Smooth muscle cell (in vitro differentiated cells): ENCODE data around the gene FPGS. TPM values are rescaled to one million over a fixed set of nuclear protein-coding genes. Genes with fewer than 3 reads are reported as not detected.

Experiments
- DNase-seq: peaks from one replicate; lab custom pipeline; 2025; ENCODE audit not compliant: unreplicated experiment; lab: John Stamatoyannopoulos, UW
- H2AFZ ChIP-seq: fragments of 200-600 bp; sonication (generic); 2 replicates; pipeline ENCODE4 v1.6.0; 2016; ENCODE audit warnings: antibody characterized with exemption, low read depth, mild to moderate bottlenecking
- H3F3A ChIP-seq: fragments of 200-600 bp; sonication (generic); 2 replicates; pipeline ENCODE4 v1.6.0; 2017; ENCODE audit warnings: antibody characterized with exemption, low read depth
- H3K27ac ChIP-seq: fragments of 200-600 bp; sonication (generic); 2 replicates; pipeline ENCODE4 v1.5.1; 2016; ENCODE audit warnings: low read depth, mild to moderate bottlenecking
- H3K27me3 ChIP-seq: fragments of 200-600 bp; sonication (generic); 2 replicates; pipeline ENCODE4 v1.6.1; 2016; ENCODE audit warnings: low read depth, mild to moderate bottlenecking
- H3K36me3 ChIP-seq: fragments of 200-600 bp; sonication (generic); 2 replicates; pipeline ENCODE4 v1.5.1; 2016; ENCODE audit warnings: low read depth
- H3K4me1 ChIP-seq: fragments of 200-600 bp; sonication (generic); 2 replicates; pipeline ENCODE4 v1.5.1; 2016; ENCODE audit warnings: low read depth
- H3K4me2 ChIP-seq: fragments of 200-600 bp; sonication (generic); 2 replicates; pipeline ENCODE4 v1.6.0; 2016; ENCODE audit warnings: mild to moderate bottlenecking
- H3K4me3 ChIP-seq: fragments of 200-600 bp; sonication (generic); 2 replicates; pipeline ENCODE4 v1.5.1; 2016; ENCODE audit warnings: mild to moderate bottlenecking
- H3K79me2 ChIP-seq: fragments of 200-600 bp; sonication (generic); 2 replicates; pipeline ENCODE4 v1.6.0; 2016; ENCODE audit warnings: low read depth, mild to moderate bottlenecking
- H3K9ac ChIP-seq: fragments of 200-600 bp; sonication (generic); 2 replicates; pipeline ENCODE4 v1.6.0; 2016; ENCODE audit warnings: low read depth
- H3K9me3 ChIP-seq: fragments of 200-600 bp; sonication (generic); replicated peaks from 2 replicates; pipeline ENCODE4 v1.5.1; 2016; ENCODE audit warnings: low read depth
- H4K20me1 ChIP-seq: fragments of 200-600 bp; sonication (generic); 2 replicates; pipeline ENCODE4 v1.6.0; 2016; ENCODE audit warnings: low read depth
- WGBS: methylation state at CpG from one replicate; pipeline ENCODE4 v1.1.7; 2016; ENCODE audit warnings: low lambda C conversion rate; 5-methylcytosine and 5-hydroxymethylcytosine counted together
- polyA plus RNA-seq: library from polyadenylated mRNA; unstranded; fragments of >200 nt; fragmentation: Nextera tagmentation; extraction: Ambion mirVana; gene quantifications from 2 replicates; pipeline ENCODE4 v1.2.1, GENCODE V29; 2016
- total RNA-seq: library from RNA; depleted of rRNA; stranded (reverse); fragments of >200 nt; gene quantifications from 2 replicates; pipeline ENCODE4 v1.2.3, GENCODE V29; 2014
- TF ChIP-seq, protein P1 (sequence below): fragments of 200-600 bp; sonication (generic); IDR thresholded peaks from 2 replicates; pipeline ENCODE4 v1.5.1; 2017; ENCODE audit warnings: borderline replicate concordance, mild to moderate bottlenecking, antibody characterized with exemption; ENCODE audit not compliant: insufficient read depth, poor library complexity, severe bottlenecking

FPGS gene, protein sequence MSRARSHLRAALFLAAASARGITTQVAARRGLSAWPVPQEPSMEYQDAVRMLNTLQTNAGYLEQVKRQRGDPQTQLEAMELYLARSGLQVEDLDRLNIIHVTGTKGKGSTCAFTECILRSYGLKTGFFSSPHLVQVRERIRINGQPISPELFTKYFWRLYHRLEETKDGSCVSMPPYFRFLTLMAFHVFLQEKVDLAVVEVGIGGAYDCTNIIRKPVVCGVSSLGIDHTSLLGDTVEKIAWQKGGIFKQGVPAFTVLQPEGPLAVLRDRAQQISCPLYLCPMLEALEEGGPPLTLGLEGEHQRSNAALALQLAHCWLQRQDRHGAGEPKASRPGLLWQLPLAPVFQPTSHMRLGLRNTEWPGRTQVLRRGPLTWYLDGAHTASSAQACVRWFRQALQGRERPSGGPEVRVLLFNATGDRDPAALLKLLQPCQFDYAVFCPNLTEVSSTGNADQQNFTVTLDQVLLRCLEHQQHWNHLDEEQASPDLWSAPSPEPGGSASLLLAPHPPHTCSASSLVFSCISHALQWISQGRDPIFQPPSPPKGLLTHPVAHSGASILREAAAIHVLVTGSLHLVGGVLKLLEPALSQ
- 9.2 and 12.9 TPM in 2 replicates for total RNA-seq
- 26.2 and 34.9 TPM in 2 replicates for polyA plus RNA-seq

DNA sequence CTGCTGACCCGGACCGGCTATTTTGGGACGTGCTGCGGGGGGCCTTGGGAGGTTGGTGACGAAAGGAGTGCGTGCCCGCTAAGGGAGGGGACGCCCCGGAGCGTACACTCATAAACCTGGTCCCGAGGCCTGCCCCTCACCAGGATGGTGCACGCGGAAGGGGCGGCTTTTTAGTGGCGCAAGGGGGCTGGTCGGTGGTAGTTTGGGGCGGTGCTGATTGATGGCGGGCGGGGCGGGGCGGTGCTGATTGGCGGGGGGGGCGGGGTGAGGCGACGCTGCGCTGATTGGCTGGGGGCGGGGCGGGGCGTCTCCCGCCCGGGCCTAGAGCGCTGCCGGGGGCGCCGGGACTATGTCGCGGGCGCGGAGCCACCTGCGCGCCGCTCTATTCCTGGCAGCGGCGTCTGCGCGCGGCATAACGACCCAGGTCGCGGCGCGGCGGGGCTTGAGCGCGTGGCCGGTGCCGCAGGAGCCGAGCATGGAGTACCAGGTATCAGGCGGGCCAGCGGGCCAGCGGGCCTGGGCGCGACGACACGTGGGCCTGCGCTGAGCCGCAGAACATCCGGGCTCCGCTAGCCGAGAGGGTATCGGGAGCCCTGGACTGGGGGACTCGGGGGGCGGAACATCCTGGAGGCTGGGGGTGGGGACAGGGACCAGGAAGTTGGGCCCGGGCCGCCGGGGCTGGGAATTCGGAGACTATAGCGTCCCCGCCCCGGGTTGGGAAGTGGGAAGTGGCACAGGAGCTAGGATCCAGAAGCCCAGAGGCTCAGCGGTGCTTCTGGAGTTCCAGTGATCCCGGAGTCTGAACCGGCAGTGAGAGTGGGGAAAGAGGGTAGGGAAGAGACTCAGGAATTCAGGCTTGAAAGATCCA lies at the start of gene FPGS:
Gene FPGS (plus strand): TSS at position 307 of the 868 bp plus-strand sequence. CDS start 43 bp downstream, at position 350.
- Histone ChIP-seq H3K27ac (peak within 1 kb of the TSS; percentile 73), H3K9me3 (no peaks in the 10 kb centered on the region), H3K36me3 (no peaks in the 10 kb centered on the region), H3K4me1 (peaks cover 11% of the 10 kb centered on the region), H4K20me1 (no peaks in the 10 kb centered on the region), H3K4me2 (peak within 1 kb of the TSS; percentile 88), H3F3A (peaks cover 9% of the 10 kb centered on the region), H3K27me3 (no peaks in the 10 kb centered on the region), H3K9ac (peak within 1 kb of the TSS; percentile 77), H3K79me2 (peaks cover 20% of the 10 kb centered on the region), H2AFZ (peak within 1 kb of the TSS; percentile 69), H3K4me3 (peak within 1 kb of the TSS; percentile 87)
- TF ChIP-seq, protein P1, sequence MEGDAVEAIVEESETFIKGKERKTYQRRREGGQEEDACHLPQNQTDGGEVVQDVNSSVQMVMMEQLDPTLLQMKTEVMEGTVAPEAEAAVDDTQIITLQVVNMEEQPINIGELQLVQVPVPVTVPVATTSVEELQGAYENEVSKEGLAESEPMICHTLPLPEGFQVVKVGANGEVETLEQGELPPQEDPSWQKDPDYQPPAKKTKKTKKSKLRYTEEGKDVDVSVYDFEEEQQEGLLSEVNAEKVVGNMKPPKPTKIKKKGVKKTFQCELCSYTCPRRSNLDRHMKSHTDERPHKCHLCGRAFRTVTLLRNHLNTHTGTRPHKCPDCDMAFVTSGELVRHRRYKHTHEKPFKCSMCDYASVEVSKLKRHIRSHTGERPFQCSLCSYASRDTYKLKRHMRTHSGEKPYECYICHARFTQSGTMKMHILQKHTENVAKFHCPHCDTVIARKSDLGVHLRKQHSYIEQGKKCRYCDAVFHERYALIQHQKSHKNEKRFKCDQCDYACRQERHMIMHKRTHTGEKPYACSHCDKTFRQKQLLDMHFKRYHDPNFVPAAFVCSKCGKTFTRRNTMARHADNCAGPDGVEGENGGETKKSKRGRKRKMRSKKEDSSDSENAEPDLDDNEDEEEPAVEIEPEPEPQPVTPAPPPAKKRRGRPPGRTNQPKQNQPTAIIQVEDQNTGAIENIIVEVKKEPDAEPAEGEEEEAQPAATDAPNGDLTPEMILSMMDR: no peak
- under 1% methylated on average over 57 of the region's 83 CpGs for WGBS
- DNase-seq: peak; percentile 87

DNA sequence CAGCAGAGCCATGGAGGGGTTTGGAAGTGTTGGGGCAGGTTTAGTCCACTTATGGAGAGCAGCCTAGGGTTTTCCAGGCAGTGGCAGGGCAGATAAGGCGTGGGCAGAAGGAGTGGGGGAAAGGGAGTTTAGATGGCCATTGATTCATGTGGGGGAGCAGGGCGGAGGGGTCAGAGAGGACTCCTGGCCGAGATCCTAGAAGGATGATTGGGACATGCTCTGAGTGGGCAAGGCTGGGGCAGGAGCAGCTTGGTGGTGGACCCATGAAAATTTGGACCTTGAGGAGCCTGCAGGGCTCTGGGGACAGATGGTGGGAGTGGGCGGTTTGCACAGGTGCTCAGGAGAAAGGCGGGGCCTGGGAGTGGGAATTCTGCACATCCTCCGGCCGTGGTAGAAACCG lies 49.5 kb upstream of the FPGS start:
- H3F3A ChIP-seq: no peaks in the 10 kb centered on the region
- H4K20me1 ChIP-seq: no peaks in the 10 kb centered on the region
- TF ChIP-seq, protein P1: no peak
- H3K27ac ChIP-seq: no peak overlapping the region
- no peaks in the 10 kb centered on the region for H3K79me2 ChIP-seq
- no peaks in the 10 kb centered on the region for H3K36me3 ChIP-seq
- no peak overlapping the region for H3K4me3 ChIP-seq
- no peak overlapping the region for H3K4me2 ChIP-seq
- H2AFZ ChIP-seq: no peak overlapping the region
- no peak overlapping the region for H3K9ac ChIP-seq
- no peak for DNase-seq
- no peaks in the 10 kb centered on the region for H3K9me3 ChIP-seq
- H3K27me3 ChIP-seq: peaks cover 47% of the 10 kb centered on the region
- H3K4me1 ChIP-seq: peaks cover 5% of the 10 kb centered on the region
- 94% methylated on average over 7 of the region's 8 CpGs for whole genome bisulfite sequencing

DNA sequence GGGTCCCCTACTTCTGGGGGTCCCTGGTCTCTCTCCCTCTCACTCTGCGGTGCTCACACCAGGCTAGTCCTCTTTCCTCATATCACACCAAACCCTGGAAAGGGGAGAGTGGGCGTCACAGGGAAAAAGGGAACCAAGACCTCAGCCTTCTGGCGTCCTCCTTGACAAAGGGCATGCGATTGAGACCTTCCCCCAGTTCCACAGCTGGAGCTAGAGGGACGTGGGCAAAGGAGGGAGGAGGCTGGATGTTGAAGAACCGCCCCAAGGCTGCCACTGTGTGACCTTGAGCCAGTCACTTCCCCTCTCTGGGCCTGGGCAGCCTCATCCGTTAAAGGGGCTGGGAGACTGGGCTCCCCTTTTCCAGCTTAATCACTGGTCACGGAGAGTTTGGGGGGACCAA lies 49.1 kb upstream of the FPGS start:
- Histone ChIP-seq H4K20me1 (no peaks in the 10 kb centered on the region), H3K9ac (no peak overlapping the region), H3K27me3 (peaks cover 47% of the 10 kb centered on the region), H3K27ac (no peak overlapping the region), H3K4me2 (no peak overlapping the region), H3F3A (no peaks in the 10 kb centered on the region), H3K4me1 (peaks cover 5% of the 10 kb centered on the region), H3K9me3 (no peaks in the 10 kb centered on the region), H2AFZ (no peak overlapping the region), H3K36me3 (no peaks in the 10 kb centered on the region), H3K79me2 (no peaks in the 10 kb centered on the region), H3K4me3 (no peak overlapping the region)
- DNase-seq: no peak
- TF ChIP-seq, protein P1: no peak
- 68% methylated on average over 8 of the region's 8 CpGs for WGBS
